GM08714 (cell line): ENCODE results near the gene FBXW10B.
"Not testable (repeated sequence)": the region's sequence is repeated elsewhere in the genome, so short reads cannot be mapped to it uniquely, and the experiment has no call there.

Source experiments
- H3K4me3 ChIP-seq: fragments of 200-500 bp; sonication (Bioruptor generic); 2 replicates; pipeline ENCODE4 v1.5.1; 2014; ENCODE audit warnings: mild to moderate bottlenecking, low read length, inconsistent platforms
- ZNF274 ChIP-seq: IDR thresholded peaks from 2 replicates; pipeline ENCODE4 v1.6.1; 2012; ENCODE audit warnings: mild to moderate bottlenecking, low read depth, low read length

Gene FBXW10B, protein sequence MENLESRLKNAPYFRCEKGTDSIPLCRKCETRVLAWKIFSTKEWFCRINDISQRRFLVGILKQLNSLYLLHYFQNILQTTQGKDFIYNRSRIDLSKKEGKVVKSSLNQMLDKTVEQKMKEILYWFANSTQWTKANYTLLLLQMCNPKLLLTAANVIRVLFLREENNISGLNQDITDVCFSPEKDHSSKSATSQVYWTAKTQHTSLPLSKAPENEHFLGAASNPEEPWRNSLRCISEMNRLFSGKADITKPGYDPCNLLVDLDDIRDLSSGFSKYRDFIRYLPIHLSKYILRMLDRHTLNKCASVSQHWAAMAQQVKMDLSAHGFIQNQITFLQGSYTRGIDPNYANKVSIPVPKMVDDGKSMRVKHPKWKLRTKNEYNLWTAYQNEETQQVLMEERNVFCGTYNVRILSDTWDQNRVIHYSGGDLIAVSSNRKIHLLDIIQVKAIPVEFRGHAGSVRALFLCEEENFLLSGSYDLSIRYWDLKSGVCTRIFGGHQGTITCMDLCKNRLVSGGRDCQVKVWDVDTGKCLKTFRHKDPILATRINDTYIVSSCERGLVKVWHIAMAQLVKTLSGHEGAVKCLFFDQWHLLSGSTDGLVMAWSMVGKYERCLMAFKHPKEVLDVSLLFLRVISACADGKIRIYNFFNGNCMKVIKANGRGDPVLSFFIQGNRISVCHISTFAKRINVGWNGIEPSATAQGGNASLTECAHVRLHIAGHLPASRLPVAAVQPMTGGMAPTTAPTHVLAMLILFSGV

DNA sequence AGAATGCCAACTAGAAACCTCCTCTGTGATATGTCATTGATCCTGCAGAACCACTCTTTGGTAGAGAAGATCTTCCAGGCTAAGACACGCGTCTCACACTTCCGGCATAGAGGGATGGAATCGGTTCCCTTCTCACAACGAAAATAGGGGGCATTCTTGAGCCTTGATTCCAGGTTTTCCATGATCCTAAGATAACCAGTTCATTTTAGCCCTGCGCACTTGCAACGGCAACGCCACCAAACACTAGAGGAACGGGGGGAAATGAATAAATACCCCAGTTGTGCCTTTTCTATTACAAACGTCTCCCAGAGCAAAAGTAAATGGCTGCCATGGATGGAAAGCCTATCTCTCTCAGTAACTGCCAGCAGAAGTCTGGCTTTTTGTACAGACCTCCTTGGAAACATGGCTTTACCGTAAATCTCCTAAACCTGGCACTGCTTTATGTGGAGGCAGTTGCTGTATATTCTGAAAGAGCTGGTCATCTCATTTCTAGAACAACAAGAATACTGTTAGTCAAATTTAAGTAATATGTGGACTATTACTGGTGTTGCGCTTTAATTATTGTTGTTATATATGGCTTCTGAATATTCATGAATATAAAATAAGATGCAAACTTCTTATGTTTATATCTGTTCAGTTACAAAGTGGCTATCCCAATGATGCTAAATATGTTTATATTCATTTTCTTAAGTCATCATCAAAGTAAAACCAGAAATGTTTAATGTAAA, at the start of gene FBXW10B:
FBXW10B (minus strand) TSS at position 374 of the 728 bp plus-strand sequence; CDS start at position 182, 192 bp downstream.
- H3K4me3 ChIP-seq, result not testable (repeated sequence)

DNA sequence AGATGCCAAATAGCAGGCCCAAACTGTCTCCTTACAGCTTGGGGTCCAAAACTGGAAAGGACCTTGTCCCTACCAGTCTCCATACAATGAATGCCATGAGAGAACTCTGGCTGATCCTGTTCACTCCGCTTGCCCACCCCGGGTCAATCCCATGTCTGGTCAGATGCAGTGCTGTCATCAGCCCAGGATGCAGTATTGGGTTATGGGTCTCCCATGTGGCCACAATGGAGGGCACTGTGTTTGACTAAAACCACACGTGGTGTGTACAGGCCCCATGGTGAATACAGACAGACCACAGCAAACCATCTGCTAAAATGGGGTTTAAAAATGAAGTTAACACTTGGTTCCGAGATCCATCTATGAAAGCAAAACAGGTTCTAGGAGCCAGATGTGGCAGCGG, 44.2 kb upstream of the FBXW10B start:
- H3K4me3 ChIP-seq, result no peak overlapping the region
- no peak for TF ChIP-seq ZNF274

DNA sequence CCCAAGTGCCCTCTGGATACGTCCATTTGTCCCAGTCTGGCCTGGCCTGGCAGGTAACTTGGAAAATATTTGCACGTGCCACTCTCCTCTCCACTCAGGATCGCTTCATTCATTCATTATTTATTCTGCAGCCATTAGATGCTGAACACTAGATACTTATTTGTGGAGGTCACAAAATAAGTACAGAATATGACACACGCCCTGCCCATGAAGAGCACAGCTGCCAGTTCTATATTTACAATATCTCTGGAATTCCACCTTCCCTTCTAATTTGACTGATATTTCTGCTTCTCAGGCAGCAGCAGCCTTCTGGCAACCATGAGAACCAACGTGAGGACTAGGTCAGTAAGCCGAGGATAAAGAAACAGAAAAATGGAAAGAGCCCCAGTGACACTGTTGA, 43.7 kb upstream of the FBXW10B start:
- no peak for TF ChIP-seq ZNF274
- H3K4me3 ChIP-seq, result no peak overlapping the region

DNA sequence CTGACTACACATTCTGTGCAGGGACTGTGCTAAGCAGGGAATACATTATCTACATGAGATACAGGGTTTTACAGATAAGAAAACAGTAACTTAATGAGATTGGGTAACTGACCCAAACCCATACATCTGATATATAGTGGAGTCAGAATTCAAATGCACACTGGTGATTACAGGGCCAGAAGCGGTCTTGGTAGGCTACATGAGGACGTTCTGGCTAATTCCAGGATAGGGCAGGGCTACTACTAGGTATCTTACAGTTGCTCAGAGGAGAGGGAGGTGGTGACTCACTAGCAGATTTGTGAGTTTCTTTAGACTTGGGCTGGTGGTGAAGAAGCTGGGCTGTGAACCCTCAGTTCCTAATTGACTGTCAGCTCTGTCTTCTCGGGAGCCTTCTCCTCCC, 43.2 kb upstream of the FBXW10B start:
- no peak overlapping the region for H3K4me3 ChIP-seq
- no peak for TF ChIP-seq ZNF274

DNA sequence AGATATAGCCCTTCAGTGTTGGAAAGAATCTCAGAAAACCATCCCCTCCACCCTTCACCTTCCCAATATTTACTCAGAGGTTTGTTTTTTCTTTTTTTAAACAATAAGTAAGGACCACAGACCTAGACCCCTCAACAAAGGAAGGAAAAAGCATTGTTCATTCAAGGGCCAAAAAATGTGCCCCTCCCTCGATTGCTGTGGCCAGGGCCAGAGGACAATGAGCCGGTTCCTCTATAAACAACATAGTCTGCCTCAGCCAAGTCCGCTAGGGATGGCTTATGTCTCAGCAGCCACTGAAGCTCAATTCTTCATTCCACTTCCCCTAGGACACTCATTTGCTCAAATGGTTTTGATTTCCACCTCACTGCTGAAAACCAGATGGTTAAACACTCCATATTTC, 40.6 kb upstream of the FBXW10B start:
- no peak overlapping the region for H3K4me3 ChIP-seq
- TF ChIP-seq ZNF274, result no peak

DNA sequence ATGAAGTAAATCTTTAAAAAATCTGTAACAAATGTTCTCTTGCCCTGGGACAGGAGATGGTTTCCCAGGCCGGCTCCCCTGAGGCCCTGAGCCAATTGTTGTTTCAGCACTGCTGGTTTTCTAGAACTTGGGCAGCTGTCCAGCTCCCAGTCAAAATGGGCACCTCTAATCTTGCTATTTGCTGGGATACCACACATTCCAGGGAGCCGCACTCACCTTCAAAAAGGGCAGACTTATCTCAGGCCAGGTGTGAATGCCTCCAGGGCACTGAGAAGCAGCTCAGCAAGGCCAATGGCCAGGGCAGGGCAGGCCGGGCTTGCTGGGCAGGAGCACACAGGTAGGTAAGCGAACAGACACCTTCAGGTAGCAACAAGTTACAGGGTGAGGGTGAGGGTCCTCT, 40.2 kb upstream of the FBXW10B start:
- TF ChIP-seq ZNF274, result no peak
- no peak overlapping the region for H3K4me3 ChIP-seq

DNA sequence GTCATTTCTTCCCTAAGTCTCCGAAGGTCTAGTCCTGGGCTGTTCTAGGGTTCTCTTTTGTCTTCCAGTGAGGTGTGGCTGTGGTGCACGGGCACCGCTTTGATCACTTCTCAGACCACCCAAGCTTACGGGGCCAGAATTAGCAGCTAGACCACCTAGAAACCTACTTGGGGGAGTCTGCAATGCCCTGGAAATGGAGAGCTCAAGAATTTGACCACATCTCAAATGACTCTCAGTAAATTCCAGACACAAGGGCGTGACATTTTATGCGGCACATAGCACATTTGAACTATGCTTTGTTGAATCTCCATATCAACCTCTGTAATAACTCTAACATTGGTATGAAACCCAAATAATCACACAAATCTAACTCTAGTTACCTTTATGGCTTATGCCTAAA, 39.7 kb upstream of the FBXW10B start:
- no peak overlapping the region for H3K4me3 ChIP-seq
- TF ChIP-seq ZNF274, result no peak

DNA sequence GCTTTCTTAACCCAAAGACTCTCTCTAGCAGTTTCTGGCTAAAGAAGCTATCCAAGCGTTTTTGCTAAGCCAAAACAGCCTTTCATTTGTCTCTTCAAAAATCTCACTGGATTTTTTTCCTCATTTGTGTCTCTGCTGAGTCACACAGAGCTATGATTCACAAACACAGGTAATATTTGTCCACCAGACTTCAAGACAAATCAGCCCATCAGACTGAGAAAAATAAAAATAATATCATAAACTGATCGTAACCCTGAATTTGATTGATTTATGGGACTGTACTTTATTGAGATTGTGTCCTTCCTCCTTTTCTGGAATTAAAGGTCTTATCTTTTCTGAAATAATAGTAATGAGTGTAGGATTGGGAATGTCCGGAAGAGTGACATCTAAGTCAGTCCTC, 38.8 kb upstream of the FBXW10B start:
- TF ChIP-seq ZNF274, result no peak
- H3K4me3 ChIP-seq, result no peak overlapping the region

DNA sequence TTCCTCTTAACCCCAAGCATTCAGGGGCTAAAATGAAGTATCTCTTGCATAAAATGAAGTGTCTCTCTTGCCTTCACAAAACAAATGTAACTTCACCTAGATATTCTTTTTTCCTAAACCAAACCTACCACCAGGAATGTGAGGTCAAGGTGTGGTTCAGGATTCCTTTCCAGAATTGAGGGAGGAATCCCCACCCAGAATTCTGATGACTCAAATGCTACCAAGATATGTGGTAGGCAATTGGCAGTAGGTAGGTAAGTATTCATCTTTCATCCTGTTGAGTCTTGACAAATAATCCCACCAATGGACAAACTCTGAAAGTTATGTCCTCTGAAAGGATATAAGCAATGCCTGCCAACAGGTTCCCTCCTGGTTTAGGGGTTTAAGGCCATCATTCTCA, 38.4 kb upstream of the FBXW10B start:
- TF ChIP-seq ZNF274, result no peak

DNA sequence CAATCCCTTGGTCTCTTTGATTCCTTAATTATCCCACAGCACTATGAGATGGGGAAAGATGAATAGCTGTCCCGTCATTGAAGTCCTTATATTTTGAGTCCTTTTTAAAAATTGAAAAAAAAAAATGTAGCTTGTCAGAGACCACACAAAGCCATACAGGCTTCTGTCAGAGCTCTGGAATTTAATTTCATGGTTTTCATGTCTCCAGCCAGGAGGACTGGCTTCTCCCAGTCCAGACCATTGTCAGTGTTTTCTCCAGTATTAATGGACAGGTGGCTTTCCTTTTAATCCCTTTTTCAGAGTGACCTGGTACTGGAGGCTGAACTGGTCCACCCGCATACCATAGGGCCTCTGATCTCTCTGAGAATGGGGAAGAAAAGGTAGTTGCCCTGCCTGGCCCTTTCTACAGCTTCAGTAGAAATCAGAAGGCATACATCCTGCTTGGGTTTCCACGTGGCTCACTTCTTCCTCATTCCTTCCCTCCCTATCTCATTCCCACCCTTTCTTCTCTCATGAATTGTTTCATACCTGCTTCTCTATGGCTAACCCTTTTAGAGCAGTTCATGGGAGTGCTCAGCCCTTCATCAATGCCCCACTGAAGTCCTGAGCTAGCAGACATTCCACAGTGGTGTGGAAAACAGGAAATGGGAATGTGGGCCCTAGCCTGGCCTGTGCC, 35.5 kb upstream of the FBXW10B start:
- no peak for TF ChIP-seq ZNF274
- no peak overlapping the region for H3K4me3 ChIP-seq

More for the DNA sequence above, 38.4 kb upstream of the FBXW10B start:
- no peak overlapping the region for H3K4me3 ChIP-seq

DNA sequence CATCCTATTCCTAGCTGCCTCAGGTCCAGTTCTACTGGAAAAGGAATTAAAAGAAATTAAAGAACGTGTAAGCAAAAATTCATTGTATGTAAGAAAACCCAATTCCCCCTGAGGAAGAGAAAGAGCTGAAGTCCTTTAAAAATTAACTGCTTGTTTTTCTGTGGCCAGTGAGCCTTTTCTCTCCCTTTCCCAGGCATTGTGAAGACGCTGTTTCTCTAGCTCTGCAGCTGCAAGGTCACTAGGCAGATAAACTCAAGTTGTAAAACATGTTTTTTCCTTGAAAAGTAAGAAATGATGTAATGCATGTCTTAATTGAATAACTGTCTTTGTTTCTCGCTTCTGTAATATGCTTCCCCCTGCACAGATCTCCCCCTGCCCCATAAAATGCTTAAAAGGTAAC, 34.9 kb upstream of the FBXW10B start:
- not testable (repeated sequence) for H3K4me3 ChIP-seq

DNA sequence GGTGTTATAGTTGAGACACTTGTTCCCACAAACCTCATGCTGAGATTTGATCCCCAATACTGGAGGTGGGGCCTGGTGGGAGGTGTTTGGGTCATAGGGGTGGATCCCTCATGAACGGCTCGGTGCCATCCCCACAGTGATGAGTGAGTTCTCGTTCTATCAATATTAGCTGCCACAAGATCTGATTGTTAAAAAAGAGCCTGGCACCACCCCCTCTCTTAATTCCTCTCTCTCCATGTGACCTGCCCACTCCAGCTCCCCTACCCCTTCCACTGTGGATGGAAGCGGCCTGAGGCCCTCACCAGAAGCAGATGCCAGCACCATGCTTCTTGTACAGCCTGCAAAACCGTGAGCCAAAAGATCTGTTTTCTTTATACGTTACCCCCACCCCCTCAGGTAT, 33.5 kb upstream of the FBXW10B start:
- H3K4me3 ChIP-seq, result no peak overlapping the region
- no peak for TF ChIP-seq ZNF274

DNA sequence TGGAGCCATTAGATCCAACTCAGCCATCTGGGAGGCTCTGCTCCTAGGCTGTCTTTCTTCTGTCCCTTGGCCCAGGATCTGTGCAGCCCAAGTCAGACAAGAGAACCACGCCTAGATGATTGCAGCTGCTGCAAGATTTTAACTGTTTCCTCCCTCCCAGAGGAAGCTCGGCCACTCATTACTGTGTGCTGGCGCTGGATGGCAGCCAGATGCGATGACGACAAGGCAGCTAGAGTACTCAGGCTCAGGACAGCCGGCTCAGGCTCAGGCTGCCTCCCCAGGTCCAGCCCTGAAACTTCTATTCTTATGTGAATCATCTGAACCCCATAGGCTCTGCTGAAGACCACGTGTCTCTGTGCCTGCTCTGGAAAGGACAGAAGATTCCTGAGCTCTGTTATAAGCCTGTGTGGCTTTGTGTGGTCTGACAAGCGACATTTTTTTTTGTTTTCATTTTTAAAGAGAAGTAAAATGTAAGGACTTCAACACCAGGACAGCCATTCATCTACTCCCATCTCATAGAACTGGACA, 32.1 kb upstream of the FBXW10B start:
- TF ChIP-seq ZNF274, result no peak
- H3K4me3 ChIP-seq, result no peak overlapping the region
